WTC11 (cell line): ENCODE data around the gene DCAF11.

Experiments used
- ATF6 ChIP-seq: sonication (generic); formaldehyde crosslinking; IDR thresholded peaks from 2 replicates; pipeline ENCODE4 v1.8.1; 2023; ENCODE audit warnings: mild to moderate bottlenecking, missing genetic modification reagents
- CTCF ChIP-seq: fragments of 200-600 bp; IDR thresholded peaks from 2 replicates; pipeline ENCODE4 v1.8.0; 2022; ENCODE audit warnings: antibody characterized with exemption
- E2F1 ChIP-seq: sonication (generic); formaldehyde crosslinking; IDR thresholded peaks from 2 replicates; pipeline ENCODE4 v1.8.0; 2022; ENCODE audit warnings: mild to moderate bottlenecking, missing genetic modification reagents
- MAX ChIP-seq: sonication (generic); formaldehyde crosslinking; IDR thresholded peaks from 2 replicates; pipeline ENCODE4 v1.8.0; 2022; ENCODE audit warnings: mild to moderate bottlenecking, missing genetic modification reagents
- NR1H2 ChIP-seq: sonication (generic); formaldehyde crosslinking; IDR thresholded peaks from 2 replicates; pipeline ENCODE4 v1.9.0; 2021; ENCODE audit warnings: mild to moderate bottlenecking, moderate library complexity, missing genetic modification reagents
- TEAD1 ChIP-seq: sonication (generic); formaldehyde crosslinking; IDR thresholded peaks from 2 replicates; pipeline ENCODE4 v1.8.0; 2022; ENCODE audit warnings: mild to moderate bottlenecking, missing genetic modification reagents
- USF2 ChIP-seq: sonication (generic); formaldehyde crosslinking; IDR thresholded peaks from 2 replicates; pipeline ENCODE4 v1.8.1; 2023; ENCODE audit warnings: mild to moderate bottlenecking, missing genetic modification reagents, moderate library complexity

GRCh38 chr14:24159777-24160498, 45.4 kb downstream of the DCAF11 start:
- TF ChIP-seq CTCF: no peak
- TF ChIP-seq ATF6: no peak
- TF ChIP-seq E2F1 (CRISPR knock-in tag): no peak
- no peak for TF ChIP-seq USF2 (CRISPR knock-in tag)
- TF ChIP-seq TEAD1: no peak
- TF ChIP-seq NR1H2 (CRISPR knock-in tag): no peak
- TF ChIP-seq MAX: no peak
